IPS-18c (cell line): ENCODE data around the gene BRD4.

Experiments
- H3K4me3 ChIP-seq: 2 replicates; pipeline ENCODE4 v1.7.0; 2013; ENCODE audit warnings: low read depth, mild to moderate bottlenecking, low read length, moderate library complexity; ENCODE audit not compliant: insufficient read depth
- H3K9me3 ChIP-seq: one replicate; pipeline ENCODE4 v1.6.1; 2013; ENCODE audit warnings: mild to moderate bottlenecking, low read length, moderate library complexity; ENCODE audit not compliant: control insufficient read depth, insufficient read depth

Gene BRD4

DNA sequence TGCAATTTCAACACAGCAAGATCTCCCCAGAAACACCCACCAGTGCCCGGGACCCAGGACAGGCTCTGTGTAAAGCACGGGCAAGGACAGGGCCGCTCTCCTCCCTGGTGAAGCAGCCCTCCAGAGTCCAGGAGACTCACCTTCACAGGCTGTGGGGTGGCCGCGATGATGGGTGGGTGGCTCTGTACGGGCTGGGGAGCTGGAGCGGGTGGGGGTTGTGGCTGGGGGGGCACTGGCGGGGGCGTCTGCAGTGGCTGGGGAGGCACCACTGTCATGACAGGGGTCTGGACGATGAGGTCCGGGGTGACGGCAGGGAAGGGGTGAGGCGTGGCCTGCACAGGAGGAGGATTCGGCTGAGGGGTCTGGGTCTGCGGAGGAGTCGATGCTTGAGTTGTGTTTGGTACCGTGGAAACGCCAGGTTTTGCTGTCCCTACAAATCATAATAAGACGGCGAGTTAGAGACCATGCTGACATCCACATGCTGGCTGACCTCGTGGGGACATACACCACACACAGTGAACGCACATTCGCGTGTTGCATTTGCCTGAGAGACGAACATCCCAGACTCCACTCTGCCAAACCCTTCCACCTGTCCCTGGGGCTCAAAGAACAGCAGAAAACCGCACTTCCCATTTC, 67.0 kb downstream of the BRD4 start:
- no peak overlapping the region for H3K4me3 ChIP-seq

DNA sequence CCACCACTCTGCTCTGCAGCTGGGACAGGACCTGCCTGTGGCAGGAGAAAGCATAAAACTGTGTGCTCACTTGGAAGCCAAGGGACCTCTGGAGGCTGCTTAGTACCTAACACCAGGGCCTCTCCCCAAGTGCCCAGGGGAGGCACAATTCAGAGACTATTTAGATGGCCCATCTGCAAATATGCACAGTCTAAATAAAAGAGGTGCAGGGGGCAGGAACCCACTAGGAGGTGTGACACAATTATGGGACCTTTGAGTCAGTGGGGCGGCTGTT, 67.5 kb downstream of the BRD4 start:
- H3K4me3 ChIP-seq, result no peak overlapping the region
- peaks cover 2% of the 10 kb centered on the region for H3K9me3 ChIP-seq

More for the DNA sequence above, 67.0 kb downstream of the BRD4 start:
- peaks cover 2% of the 10 kb centered on the region for H3K9me3 ChIP-seq

DNA sequence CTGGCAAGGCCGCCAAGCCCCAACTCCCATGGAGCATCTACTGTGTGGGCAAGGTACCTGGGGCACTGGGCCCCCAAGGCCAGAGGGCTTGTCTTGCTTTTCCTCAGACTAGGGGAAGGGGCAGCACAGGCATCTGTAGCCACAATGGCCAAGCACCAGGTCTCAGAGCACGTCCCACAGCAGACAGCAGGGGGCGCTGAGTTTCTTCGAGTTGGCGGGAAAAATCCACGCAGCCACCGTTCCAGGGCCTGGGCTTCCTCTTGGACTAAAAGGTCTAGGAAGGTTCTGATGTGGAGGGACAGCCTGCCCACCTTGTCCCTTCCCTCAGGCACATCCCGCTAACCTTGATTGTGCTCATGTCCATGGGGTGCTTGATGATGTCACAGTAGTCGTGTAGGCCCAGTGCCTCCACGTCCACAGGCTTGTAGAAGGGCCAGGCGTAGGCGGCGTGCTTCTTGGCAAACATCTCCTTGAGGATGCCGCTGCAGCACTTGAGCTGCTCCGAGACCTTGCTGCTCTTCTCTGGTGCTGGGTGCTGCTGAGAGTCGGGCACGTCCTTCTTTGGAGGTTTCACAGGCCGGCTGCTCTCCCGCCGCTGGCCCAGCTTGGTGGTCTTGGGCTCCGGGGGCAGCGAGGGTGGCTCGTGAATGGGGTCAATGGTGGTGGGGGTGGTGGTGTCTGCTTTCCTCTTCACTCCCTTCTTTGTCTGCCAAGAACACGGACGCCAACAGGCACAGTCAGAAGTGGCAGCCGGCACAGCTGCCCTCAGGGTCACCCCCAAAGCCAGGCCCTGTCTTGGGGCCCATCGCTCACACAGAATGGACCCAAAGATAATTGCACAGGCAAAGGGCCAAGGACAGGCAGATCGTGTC, 68.0 kb downstream of the BRD4 start:
- Histone ChIP-seq H3K9me3 (peaks cover 2% of the 10 kb centered on the region), H3K4me3 (no peak overlapping the region)

DNA sequence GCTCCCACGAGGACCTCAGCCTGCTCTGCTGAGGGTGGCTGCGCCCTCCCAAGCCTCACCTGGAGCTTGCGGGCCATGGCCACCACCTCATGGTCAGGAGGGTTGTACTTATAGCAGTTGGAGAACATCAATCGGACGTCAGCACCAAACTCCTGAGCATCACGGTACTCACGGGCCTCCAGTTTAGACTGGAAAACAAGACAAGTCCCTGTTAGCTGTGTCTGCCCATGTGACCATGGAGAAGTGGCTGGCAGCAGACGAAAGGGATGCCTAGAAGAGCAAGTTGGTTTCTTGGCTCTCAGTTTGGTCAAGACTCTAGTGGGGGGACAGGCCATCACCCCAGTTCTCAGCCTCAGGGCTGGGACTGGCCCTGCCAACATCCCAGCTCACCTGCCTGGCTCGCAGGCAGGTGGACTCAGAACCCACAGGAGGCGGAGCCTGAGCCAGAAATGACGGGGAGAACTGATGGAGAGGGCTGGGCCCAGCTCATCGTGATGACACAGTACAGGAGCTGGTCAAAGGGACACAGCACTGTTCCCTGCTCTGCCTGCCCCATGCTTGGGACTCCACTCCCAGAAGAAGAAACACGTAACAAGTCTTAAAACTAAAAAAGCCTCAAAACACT, 68.9 kb downstream of the BRD4 start:
- peaks cover 2% of the 10 kb centered on the region for H3K9me3 ChIP-seq
- no peak overlapping the region for H3K4me3 ChIP-seq

DNA sequence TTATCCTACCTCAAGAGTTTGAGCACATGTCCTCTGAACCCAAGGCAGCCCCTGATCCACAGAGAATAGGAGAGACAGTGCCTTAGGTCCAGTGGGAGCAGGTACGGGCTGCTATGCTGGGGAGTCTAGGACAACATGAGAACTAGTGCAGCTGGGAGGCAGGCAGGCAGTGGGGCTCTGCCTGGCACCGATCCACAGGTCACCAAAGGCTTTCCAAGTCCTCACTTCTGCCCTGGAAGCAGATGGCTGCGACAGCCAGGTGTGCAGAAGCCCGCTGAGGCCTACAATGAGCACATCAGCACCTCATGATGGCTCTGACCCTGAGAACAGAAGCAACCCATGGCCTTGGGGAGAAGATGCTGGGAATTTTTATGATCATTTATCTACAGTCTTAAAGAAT, 70.3 kb downstream of the BRD4 start:
- Histone ChIP-seq H3K9me3 (no peaks in the 10 kb centered on the region), H3K4me3 (no peak overlapping the region)

DNA sequence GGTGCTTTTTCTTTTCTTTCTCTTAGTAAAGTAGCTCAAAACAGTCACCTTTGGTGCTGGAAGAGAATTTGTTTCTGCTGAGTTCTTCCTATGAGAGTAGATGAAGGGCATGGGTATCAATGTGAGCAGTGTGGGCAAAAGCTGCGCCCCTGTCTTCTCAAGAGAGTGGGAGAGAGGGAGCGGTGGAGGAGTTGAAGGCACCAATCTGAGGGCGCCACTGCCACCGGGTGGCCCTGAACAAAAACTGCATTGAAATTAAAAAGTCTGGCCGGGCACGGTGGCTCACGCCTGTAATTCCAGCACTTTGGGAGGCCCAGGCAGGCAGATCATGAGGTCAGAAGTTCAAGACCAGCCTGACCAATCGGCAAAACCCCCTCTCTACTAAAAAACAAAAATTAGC, 71.4 kb downstream of the BRD4 start:
- no peaks in the 10 kb centered on the region for H3K9me3 ChIP-seq
- no peak overlapping the region for H3K4me3 ChIP-seq

DNA sequence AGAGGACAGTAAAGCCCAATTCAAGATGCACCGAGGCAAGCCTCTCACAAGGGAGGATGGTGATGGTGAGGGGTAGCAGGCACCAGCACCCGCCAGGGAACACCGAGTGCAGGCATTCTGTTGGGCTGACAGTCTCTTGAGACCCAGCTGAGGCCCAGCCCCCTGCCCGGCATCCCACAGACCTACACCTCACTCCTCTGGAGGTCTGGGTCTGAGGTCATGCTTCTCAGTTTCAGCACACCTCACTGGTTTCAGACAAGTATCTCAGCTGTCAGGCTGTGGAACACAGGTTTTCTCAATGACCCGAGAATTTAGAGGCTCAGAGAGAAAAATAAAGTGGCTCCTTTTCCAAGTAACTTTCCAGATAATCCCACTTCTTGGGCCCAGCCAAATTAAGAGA, 72.4 kb downstream of the BRD4 start:
- Histone ChIP-seq H3K4me3 (no peak overlapping the region), H3K9me3 (no peaks in the 10 kb centered on the region)

DNA sequence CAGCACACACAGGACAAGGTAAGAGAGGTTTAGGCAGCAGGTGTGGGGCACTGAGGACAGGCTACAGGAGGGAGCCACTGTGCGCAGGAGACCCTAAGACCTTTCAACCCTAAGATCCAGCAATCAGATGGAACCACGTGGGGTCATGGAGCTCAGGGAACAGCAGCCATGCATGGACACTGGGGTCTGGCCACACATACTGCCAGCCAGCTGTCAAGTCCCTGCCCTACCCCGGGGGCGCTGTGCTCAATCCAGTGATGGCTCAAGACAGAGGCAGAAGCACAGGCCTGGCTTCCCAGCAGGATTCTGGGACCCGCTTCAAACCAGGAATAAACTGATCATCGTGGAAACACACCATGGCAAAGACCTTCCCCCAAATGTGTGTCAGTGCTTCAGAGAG, 74.6 kb downstream of the BRD4 start:
- Histone ChIP-seq H3K4me3 (no peak overlapping the region), H3K9me3 (no peaks in the 10 kb centered on the region)

DNA sequence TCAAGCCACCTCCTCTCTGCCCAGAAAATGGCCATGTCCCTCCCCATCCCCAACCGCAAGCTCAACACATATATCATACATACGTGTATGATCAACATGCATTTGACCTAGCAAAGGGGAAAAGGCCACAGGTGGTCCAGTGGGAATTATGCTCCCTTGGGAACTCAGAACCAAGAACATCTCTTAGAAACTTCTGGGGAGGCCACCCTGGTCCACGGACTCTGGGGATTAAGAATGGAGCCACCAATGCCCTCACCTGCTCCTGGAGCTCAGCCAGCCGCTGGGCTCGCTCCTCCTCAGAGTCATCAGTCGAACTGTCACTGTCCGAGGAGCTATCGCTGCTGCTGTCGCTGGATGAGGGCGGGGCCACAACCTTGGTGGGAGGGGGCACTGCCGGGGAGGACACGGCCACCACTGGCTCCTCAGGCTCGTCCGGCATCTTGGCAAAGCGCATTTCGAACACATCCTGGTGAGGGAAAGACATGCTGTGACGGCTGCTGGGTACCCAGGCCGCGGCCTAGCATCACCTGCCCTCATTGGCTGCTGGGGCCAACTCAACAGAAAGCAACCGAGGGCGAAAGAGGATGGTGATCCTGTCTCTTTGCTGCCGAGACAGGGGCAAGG, 75.5 kb downstream of the BRD4 start:
- H3K9me3 ChIP-seq, result no peaks in the 10 kb centered on the region
- no peak overlapping the region for H3K4me3 ChIP-seq

DNA sequence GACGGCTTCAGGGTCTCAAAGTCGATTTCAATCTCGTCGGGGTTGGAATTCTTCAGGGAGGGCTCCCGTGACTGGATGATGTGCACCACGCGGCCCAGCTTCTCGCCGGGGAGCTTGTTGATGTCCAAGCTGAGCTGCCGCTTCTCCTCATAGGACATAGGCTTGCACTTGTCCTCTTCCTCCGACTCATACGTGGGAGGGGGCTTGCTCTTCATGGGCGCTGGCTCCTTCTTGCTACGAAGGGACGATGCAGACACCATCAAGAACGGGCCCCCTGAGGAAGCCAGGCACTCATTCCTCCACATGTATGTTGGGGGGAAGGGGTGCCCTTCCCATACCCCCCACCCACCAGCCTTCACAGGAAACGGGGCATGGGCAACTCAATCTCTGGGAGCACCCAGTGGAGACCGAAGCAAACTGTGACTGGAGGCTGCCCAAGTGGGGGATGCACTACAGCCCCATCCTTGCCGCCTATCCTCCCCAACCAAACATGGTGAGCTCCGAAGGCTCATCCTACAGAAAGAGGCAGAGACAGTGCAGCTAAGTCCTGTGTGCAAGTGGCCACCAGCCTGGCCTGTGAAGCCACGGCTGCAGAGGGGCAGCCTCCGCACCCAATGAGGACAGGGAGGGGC, 76.9 kb downstream of the BRD4 start:
- H3K4me3 ChIP-seq, result no peak overlapping the region
- no peaks in the 10 kb centered on the region for H3K9me3 ChIP-seq

DNA sequence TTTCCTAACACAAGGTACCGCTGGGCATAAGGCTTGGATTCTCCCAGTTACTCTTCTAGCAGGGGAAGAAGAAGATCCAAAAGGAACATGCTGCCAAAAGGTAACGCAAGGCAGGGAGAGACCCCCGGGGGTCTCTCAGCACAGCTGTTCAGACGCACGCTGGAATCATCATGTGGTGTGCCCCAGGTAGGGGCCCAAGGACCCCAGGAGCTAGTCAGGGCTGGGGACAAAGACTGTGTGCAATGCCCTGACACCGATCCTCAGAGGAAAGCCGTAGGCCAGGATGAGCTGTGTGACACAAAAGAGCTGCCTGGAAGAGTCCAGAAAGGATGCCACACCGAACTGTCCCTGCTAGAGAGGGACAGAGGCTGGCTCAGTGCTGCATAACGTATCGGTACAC, 77.8 kb downstream of the BRD4 start:
- no peak overlapping the region for H3K4me3 ChIP-seq
- H3K9me3 ChIP-seq, result no peaks in the 10 kb centered on the region

DNA sequence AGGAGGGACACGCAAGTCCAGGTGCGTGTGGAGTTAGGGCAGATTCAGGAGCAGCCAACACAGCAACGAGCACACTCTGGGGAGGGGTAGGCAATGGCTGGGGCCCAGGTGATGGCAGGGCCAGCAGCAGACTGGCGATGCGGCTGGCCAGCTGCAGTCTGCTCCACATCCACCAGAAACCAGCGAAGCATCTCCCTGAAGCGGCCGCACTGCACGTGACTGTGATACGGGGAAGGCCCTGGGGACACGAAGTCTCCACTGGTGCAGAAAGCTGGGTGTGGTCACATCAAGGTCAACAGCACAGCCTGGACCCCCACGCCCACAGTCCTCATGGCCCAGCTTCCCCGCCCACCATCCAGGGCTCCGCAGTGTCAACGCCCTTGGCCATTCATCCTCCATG, 78.8 kb downstream of the BRD4 start:
- no peaks in the 10 kb centered on the region for H3K9me3 ChIP-seq
- H3K4me3 ChIP-seq, result no peak overlapping the region

DNA sequence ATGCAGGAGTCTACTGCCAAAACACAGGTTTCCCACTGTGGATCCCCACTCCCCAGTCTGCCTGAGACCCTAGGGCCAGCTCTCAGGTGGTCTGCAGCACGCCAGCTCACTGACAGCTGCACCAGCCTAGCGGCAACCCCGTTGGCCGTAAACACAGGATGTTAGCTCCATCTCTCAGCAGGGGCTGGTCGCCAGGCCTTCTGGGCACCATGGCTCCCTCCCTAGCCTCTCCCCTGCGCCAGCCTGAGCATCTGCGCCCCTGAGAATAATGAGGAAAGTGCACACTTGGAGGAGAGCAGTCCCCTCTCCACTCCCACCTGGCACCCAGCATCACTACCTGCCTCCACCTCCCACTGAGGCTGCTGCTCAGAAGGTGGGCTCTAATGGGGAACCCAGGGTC, 79.3 kb downstream of the BRD4 start:
- Histone ChIP-seq H3K4me3 (no peak overlapping the region), H3K9me3 (no peaks in the 10 kb centered on the region)

DNA sequence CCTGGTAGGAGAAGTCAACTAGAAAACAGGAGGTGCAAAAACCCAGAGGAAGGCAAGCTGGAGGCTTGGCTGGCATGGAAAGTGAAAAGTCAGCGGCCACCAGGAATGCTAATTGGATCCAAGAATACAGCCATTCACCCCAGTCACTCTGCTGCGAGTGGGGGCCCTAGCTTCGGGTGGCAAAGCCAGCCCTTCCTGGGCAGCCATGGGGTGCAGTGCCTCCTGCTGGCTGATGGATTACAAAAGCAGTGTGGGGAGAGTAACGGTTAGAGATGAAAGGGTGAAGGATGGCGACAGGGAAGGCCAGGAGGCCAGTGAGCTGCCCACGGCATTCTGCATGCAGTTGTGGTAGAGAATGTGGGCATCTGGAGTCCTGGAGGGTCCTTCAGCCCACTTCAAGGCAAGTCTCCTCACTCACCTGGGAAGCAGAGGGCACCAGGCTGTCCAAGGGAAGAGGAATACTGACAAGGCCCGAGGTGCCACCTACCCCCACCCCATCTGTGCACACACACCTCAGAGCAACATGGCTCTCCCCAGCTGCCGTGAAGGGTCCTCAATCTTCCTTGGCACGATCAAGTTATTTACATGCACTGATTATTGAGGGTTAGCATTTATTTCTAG, 79.8 kb downstream of the BRD4 start:
- no peaks in the 10 kb centered on the region for H3K9me3 ChIP-seq
- no peak overlapping the region for H3K4me3 ChIP-seq

DNA sequence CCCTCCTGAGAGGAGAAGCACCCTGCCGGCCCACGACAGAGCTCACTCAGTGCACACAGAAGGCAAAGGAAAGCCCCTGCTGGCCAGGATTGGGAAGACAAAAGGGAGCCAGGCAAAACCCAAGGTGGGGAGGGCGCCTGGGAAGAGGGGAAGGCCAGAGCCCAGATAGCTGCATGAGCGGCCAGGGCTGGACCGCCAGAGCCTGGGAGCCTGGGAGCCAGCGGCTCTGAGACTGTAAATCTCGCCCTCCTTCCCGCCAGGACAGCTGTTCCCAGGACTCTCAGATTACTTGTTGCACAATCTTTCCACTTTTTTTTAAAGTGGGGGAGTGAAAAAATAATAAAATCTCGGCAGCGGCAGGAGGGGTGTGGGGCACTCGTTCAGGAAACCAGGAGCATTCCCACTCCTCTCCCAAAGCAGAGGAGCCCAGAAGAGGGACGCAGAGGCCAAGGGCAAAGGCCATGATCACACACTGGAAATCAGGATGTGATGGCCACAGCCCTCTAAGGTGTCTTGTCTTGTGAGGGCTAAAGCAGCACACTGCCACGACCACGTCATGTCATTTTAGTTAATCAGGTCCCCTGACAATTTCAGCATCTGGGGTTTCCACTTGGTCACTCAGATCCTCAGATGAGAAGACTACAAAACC, 80.5 kb downstream of the BRD4 start:
- Histone ChIP-seq H3K9me3 (no peaks in the 10 kb centered on the region), H3K4me3 (no peak overlapping the region)

DNA sequence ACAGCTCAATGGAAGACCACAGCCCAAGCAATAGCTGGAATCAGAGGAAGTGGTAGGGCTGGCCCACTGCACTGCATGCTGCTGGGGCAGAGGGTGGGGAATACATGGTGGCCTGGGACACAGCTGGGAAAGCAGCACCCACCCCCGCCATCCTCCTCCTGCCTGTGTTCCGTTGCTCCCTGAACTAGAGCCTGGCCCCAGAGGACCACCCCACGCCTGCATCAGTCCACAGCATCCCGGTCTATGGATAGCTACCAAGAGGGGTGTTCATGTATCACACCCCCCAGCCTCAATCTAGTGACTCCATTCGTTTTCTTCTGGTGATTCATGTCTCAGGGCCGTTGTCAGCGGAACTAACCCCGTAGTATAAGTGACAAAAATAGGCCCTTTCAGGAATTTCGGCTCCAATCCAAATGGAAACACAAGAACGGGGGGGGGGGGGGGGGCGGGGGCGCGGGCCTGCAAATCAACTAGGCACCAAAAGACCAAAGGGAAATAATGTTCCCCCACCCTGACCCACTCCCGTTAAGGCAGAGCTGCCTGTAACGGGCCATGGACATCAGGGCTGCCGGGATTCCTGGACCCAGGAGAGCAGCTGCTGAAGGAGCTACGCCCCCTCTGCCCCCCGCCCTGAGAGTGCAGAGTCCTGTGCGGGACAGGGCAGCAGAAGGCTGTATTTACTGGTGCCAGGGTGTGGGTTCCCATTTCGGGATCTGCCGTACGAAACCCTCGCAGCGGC, 81.2 kb downstream of the BRD4 start:
- no peak overlapping the region for H3K4me3 ChIP-seq

More for the DNA sequence above, 81.2 kb downstream of the BRD4 start:
- H3K9me3 ChIP-seq, result no peaks in the 10 kb centered on the region
